ENCODE measurements around the gene ETS2.

DNA sequence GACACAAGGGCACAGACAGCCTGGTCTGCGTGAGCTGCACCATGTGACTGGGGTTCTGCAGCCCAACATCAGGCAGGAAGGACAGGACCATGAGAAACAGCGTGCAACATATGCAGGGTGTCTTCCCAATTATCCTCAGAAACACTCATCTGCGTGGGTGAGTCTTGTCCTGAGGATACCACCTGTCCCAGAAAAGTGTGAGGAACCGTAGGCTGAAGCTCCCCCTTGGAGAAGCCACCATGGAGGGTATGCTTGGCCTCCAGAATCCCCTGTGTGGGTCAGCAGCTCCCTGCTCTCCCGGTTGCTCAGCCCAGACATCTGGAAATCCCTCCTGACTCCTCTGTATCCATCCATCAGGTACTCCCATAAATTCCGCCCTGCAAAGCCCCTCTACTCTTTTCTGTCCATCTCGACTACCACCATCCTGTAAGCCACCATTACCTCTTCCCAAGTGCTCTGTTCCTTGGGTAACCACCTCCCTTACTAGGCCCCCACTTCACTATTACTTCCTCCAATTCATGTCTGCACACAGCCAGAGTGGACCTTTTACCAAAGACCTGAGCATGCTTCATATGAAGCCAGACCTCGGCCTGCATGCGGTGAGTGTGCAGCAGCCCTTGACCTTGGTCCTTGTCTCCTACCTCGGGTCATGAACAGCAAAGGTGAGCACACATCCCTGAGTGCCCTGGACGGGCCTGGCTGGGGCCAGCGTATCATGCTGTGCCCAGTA is 33.0 kb downstream of the ETS2 start:
- TF ChIP-seq CTBP1 (IDR thresholded peaks at IDR 0.05; ENCODE audit: borderline replicate concordance): no peak
- no peak for TF ChIP-seq FOXM1 (IDR thresholded peaks at IDR 0.05; ENCODE audit: borderline replicate concordance)
- no peak for TF ChIP-seq BHLHE40 (IDR thresholded peaks at IDR 0.05; ENCODE audit: borderline replicate concordance)
- TF ChIP-seq ZNF384 (IDR thresholded peaks at IDR 0.05): no peak
- no peak for TF ChIP-seq HDGF (IDR thresholded peaks at IDR 0.05; ENCODE audit: borderline replicate concordance)
- TF ChIP-seq FOXK2 (IDR thresholded peaks at IDR 0.05): no peak
- no peak for TF ChIP-seq SUZ12 (IDR thresholded peaks at IDR 0.05)
- TF ChIP-seq, protein P1, sequence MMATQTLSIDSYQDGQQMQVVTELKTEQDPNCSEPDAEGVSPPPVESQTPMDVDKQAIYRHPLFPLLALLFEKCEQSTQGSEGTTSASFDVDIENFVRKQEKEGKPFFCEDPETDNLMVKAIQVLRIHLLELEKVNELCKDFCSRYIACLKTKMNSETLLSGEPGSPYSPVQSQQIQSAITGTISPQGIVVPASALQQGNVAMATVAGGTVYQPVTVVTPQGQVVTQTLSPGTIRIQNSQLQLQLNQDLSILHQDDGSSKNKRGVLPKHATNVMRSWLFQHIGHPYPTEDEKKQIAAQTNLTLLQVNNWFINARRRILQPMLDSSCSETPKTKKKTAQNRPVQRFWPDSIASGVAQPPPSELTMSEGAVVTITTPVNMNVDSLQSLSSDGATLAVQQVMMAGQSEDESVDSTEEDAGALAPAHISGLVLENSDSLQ (IDR thresholded peaks at IDR 0.05): no peak
- no peak for TF ChIP-seq TARDBP (IDR thresholded peaks at IDR 0.05)

Measured in HEK293T (cell line).